ENCODE results near the gene NUP214.
A peak's percentile ranks its signal among the peaks of the same experiment; 100 is the strongest.

The NUP214 gene

GRCh38 chr9:131117762-131118145 is 7.6 kb upstream of the NUP214 start:
- Histone ChIP-seq H3K27ac (no peak overlapping the region), H3K4me3 (ENCODE audit: low read depth, low read length) (no peak overlapping the region), H3K36me3 (replicated peaks) (no peaks in the 10 kb centered on the region), H3K27me3 (replicated peaks) (peaks cover 18% of the 10 kb centered on the region)
- DNase-seq: no peak
- TF ChIP-seq CTCF (IDR thresholded peaks at IDR 0.05; ENCODE audit: low read depth, low read length, missing control alignments): no peak
- in situ Hi-C loops (cut with HindIII; ENCODE audit: low pct_ligation_motif_present, low sequenced_read_pairs): no loop called here

GRCh38 chr9:131119600-131119999 is 5.8 kb upstream of the NUP214 start:
- in situ Hi-C loops (cut with HindIII; ENCODE audit: low pct_ligation_motif_present, low sequenced_read_pairs): no loop called here

DNA sequence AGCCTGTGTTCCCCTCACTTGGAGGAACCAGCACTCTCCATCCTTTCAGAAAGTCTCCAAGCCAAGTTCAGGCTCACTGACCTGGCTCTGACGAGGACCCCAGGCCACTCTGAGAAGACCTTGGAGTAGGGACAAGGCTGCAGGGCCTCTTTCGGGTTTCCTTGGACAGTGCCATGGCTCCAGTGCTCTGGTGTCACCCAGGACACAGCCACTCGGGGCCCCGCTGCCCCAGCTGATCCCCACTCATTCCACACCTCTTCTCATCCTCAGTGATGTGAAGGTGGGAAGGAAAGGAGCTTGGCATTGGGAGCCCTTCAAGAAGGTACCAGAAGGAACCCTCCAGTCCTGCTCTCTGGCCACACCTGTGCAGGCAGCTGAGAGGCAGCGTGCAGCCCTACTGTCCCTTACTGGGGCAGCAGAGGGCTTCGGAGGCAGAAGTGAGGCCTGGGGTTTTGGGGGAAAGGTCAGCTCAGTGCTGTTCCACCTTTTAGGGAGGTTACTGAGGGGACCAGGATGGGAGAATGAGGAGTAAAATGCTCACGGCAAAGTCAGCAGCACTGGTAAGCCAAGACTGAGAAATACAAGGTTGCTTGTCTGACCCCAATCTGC is 4.7 kb upstream of the NUP214 start:
- in situ Hi-C loops (cut with HindIII; ENCODE audit: low pct_ligation_motif_present, low sequenced_read_pairs): no loop called here
- H3K27me3 ChIP-seq (replicated peaks): peaks cover 9% of the 10 kb centered on the region
- no peaks in the 10 kb centered on the region for H3K36me3 ChIP-seq (replicated peaks)
- no peak for TF ChIP-seq CTCF (IDR thresholded peaks at IDR 0.05; ENCODE audit: low read depth, low read length, missing control alignments)
- no peak overlapping the region for H3K4me3 ChIP-seq (ENCODE audit: low read depth, low read length)
- H3K27ac ChIP-seq: peak overlapping the region; percentile 19
- no peak for DNase-seq

More at GRCh38 chr9:131119600-131119999, 5.8 kb upstream of the NUP214 start:
- no peak for TF ChIP-seq CTCF (IDR thresholded peaks at IDR 0.05; ENCODE audit: low read depth, low read length, missing control alignments)
- Histone ChIP-seq H3K36me3 (replicated peaks) (no peaks in the 10 kb centered on the region), H3K27me3 (replicated peaks) (peaks cover 9% of the 10 kb centered on the region), H3K27ac (no peak overlapping the region), H3K4me3 (ENCODE audit: low read depth, low read length) (no peak overlapping the region)
- no peak for DNase-seq

GRCh38 chr9:131121346-131121745 is 4.0 kb upstream of the NUP214 start:
- H3K27me3 ChIP-seq (replicated peaks): peaks cover 9% of the 10 kb centered on the region
- peak overlapping the region; percentile 20 for H3K27ac ChIP-seq
- no peaks in the 10 kb centered on the region for H3K36me3 ChIP-seq (replicated peaks)
- DNase-seq: no peak
- H3K4me3 ChIP-seq (ENCODE audit: low read depth, low read length): no peak overlapping the region
- no peak for TF ChIP-seq CTCF (IDR thresholded peaks at IDR 0.05; ENCODE audit: low read depth, low read length, missing control alignments)
- in situ Hi-C loops (cut with HindIII; ENCODE audit: low pct_ligation_motif_present, low sequenced_read_pairs): no loop called here

GRCh38 chr9:131122158-131122557 is 3.2 kb upstream of the NUP214 start:
- in situ Hi-C loops (cut with HindIII; ENCODE audit: low pct_ligation_motif_present, low sequenced_read_pairs): no loop called here
- DNase-seq: no peak

More at GRCh38 chr9:131122158-131122557, 3.2 kb upstream of the NUP214 start:
- no peak overlapping the region for H3K4me3 ChIP-seq (ENCODE audit: low read depth, low read length)
- no peaks in the 10 kb centered on the region for H3K36me3 ChIP-seq (replicated peaks)
- no peak overlapping the region for H3K27ac ChIP-seq
- no peak for TF ChIP-seq CTCF (IDR thresholded peaks at IDR 0.05; ENCODE audit: low read depth, low read length, missing control alignments)
- peaks cover 4% of the 10 kb centered on the region for H3K27me3 ChIP-seq (replicated peaks)
